CD4-positive, alpha-beta T cell treated with Interleukin-6 at 100 ng/mL for 8 hours (primary cell): ENCODE results near the gene KPNA3.
"Not testable (repeated sequence)": the region's sequence is repeated elsewhere in the genome, so short reads cannot be mapped to it uniquely, and the experiment has no call there.

Experiments used
- DNase-seq: peaks from one replicate; pipeline ENCODE4 v3.0.0-alpha.2; 2020; ENCODE audit warnings: mixed read lengths, low spot score

The KPNA3 gene

GRCh38 chr13:49806126-49806536, 13.6 kb upstream of the KPNA3 start:
- no peak for DNase-seq

- not testable (repeated sequence) for DNase-seq
Observed at GRCh38 chr13:49803047-49803446, 10.6 kb upstream of the KPNA3 start.

- no peak for DNase-seq
Observed at GRCh38 chr13:49802426-49802825, 9.9 kb upstream of the KPNA3 start.

- peak; percentile 16 for DNase-seq
Observed at GRCh38 chr13:49791711-49792549, 552 bp downstream of the KPNA3 start.

GRCh38 chr13:49791315-49791710, 1.2 kb downstream of the KPNA3 start:
- peak; percentile 24 for DNase-seq

- DNase-seq = no peak
Observed at GRCh38 chr13:49789968-49790367, 2.5 kb downstream of the KPNA3 start.

GRCh38 chr13:49786401-49787008, 6.0 kb downstream of the KPNA3 start:
- no peak for DNase-seq

GRCh38 chr13:49784886-49785570, 7.5 kb downstream of the KPNA3 start:
- no peak for DNase-seq

GRCh38 chr13:49783865-49784264, 8.6 kb downstream of the KPNA3 start:
- no peak for DNase-seq

- no peak for DNase-seq
Observed at GRCh38 chr13:49782784-49783183, 9.7 kb downstream of the KPNA3 start.

- no peak for DNase-seq
Observed at GRCh38 chr13:49781806-49782205, 10.7 kb downstream of the KPNA3 start.

GRCh38 chr13:49779721-49780120, 12.8 kb downstream of the KPNA3 start:
- DNase-seq = no peak

GRCh38 chr13:49777746-49778614, 14.5 kb downstream of the KPNA3 start:
- DNase-seq = no peak

- no peak for DNase-seq
Observed at GRCh38 chr13:49776871-49777270, 15.6 kb downstream of the KPNA3 start.

GRCh38 chr13:49774376-49775005, 18.0 kb downstream of the KPNA3 start:
- no peak for DNase-seq

- DNase-seq = no peak
Observed at GRCh38 chr13:49772828-49773227, 19.7 kb downstream of the KPNA3 start.

- DNase-seq = not testable (repeated sequence)
Observed at GRCh38 chr13:49761811-49762210, 30.7 kb downstream of the KPNA3 start.

GRCh38 chr13:49760558-49760957, 31.9 kb downstream of the KPNA3 start:
- no peak for DNase-seq

- peak; percentile 16 for DNase-seq
Observed at GRCh38 chr13:49759503-49759902, 33.0 kb downstream of the KPNA3 start.

GRCh38 chr13:49756263-49756662, 36.2 kb downstream of the KPNA3 start:
- DNase-seq = no peak

- DNase-seq = no peak
Observed at GRCh38 chr13:49754146-49754545, 38.3 kb downstream of the KPNA3 start.

- no peak for DNase-seq
Observed at GRCh38 chr13:49749848-49750247, 42.6 kb downstream of the KPNA3 start.
